Panc1 (cell line): ENCODE measurements around the gene GOLT1B. TPM values are rescaled to one million over a fixed set of nuclear protein-coding genes. Genes with fewer than 3 reads are reported as not detected.

Experiments used
- ATAC-seq: fragments of 200-7000 bp; cut with Tn5 transposase; 2 replicates; pipeline ENCODE4 v1.9.1; 2020; ENCODE audit warnings: mild to moderate bottlenecking, moderate library complexity
- BruUV-seq: library from RNA; stranded (reverse); fragments of 400-500 nt; replicated peaks from 2 replicates; lab custom pipeline; 2021; lab: Mats Ljungman, UMichigan
- CTCF ChIA-PET: fragments of 300-600 bp; sonication (Branson Sonifier 250); formaldehyde crosslinking; loops from one replicate; lab custom pipeline; 2022; ENCODE audit warnings: antibody characterized with exemption; lab: Charles Lee
- POLR2A ChIA-PET: fragments of 300-600 bp; sonication (Branson Sonifier 250); formaldehyde crosslinking; loops from one replicate; lab custom pipeline; 2022; ENCODE audit warnings: antibody characterized with exemption; lab: Charles Lee
- DNase-seq: peaks from one replicate; pipeline ENCODE4 v3.0.0-alpha.2; 2010; ENCODE audit warnings: low read depth, low spot score
- H3K27ac ChIP-seq: 2 replicates; pipeline ENCODE4 v1.5.1; 2011; ENCODE audit warnings: mild to moderate bottlenecking, low read length, inconsistent platforms
- H3K27me3 ChIP-seq: fragments of 200-500 bp; sonication (Bioruptor generic); 2 replicates; pipeline ENCODE4 v1.6.0; 2014; ENCODE audit warnings: low read length, inconsistent platforms; ENCODE audit not compliant: control insufficient read depth, insufficient read depth
- H3K36me3 ChIP-seq: fragments of 200-500 bp; sonication (Bioruptor generic); 2 replicates; pipeline ENCODE4 v1.5.1; 2014; ENCODE audit warnings: inconsistent platforms, mild to moderate bottlenecking, low read length, moderate library complexity; ENCODE audit not compliant: control insufficient read depth, insufficient read depth
- H3K4me1 ChIP-seq: 2 replicates; pipeline ENCODE4 v1.5.1; 2011; ENCODE audit warnings: inconsistent platforms, mild to moderate bottlenecking, low read length, moderate library complexity; ENCODE audit not compliant: control insufficient read depth, insufficient read depth
- H3K4me3 ChIP-seq, 2 experiments: 2 replicates each; pipeline ENCODE4 v1.5.1; 2011 to 2012; ENCODE audit warnings: low read depth in 2 of 2, low read length in 2 of 2, mild to moderate bottlenecking in 2 of 2, inconsistent platforms in 1 of 2, moderate library complexity in 1 of 2
- H3K9me3 ChIP-seq: fragments of 200-500 bp; sonication (Bioruptor generic); 2 replicates; pipeline ENCODE4 v1.5.1; 2014; ENCODE audit warnings: low read depth, mild to moderate bottlenecking, inconsistent platforms, low read length, moderate library complexity; ENCODE audit not compliant: control insufficient read depth, insufficient read depth
- CTCF ChIP-seq: fragments of 450-650 bp; IDR thresholded peaks from 2 replicates; pipeline ENCODE4 v1.5.1; 2017; ENCODE audit warnings: mild to moderate bottlenecking
- POLR2AphosphoS5 ChIP-seq: IDR thresholded peaks from 2 replicates; pipeline ENCODE4 v1.6.1; 2012; ENCODE audit warnings: mild to moderate bottlenecking, low read depth, low read length, moderate library complexity
- REST ChIP-seq, 2 experiments: IDR thresholded peaks; 2 replicates each; pipeline ENCODE4 v1.6.1; 2011 to 2012; ENCODE audit warnings: low read depth in 2 of 2, control low read depth in 1 of 2, low read length in 1 of 2, mild to moderate bottlenecking in 1 of 2, moderate library complexity in 1 of 2; ENCODE audit not compliant: insufficient read depth in 1 of 2
- SIN3A ChIP-seq: IDR thresholded peaks from 2 replicates; pipeline ENCODE4 v1.6.1; 2012; ENCODE audit warnings: low read depth, mild to moderate bottlenecking, low read length, moderate library complexity, borderline replicate concordance; ENCODE audit not compliant: insufficient read depth
- TCF7L2 ChIP-seq: IDR thresholded peaks from 2 replicates; pipeline ENCODE4 v1.6.1; 2011; ENCODE audit warnings: mild to moderate bottlenecking, low read depth, low read length, inconsistent platforms
- in situ Hi-C: cut with HindIII; loops from 2 replicates; pipeline ENCODE4 v1.10.0; 2016; ENCODE audit warnings: low sequenced_read_pairs, low pct_unique_long_range_greater_than_20kb
- intact Hi-C: fragments of 100-400 bp; cut with micrococcal nuclease; formaldehyde crosslinking; loops from one replicate; pipeline ENCODE4 v1.10.0; 2022; ENCODE audit not compliant: unreplicated experiment
- total RNA-seq: library from RNA; stranded (reverse); gene quantifications from one replicate; pipeline ENCODE4 v1.2.1, GENCODE V29; 2021; ENCODE audit not compliant: unreplicated experiment

GOLT1B gene
- total RNA-seq, 1 experiment from 2014 or later, result 40.8 TPM

GRCh38 chr12:21559855-21560569 is 58.4 kb downstream of the GOLT1B start:
- Histone ChIP-seq H3K27me3 (no peaks in the 10 kb centered on the region), H3K36me3 (no peaks in the 10 kb centered on the region), H3K9me3 (no peaks in the 10 kb centered on the region), H3K4me3 (no peak overlapping the region), H3K4me1 (no peaks in the 10 kb centered on the region), H3K27ac (no peak overlapping the region)
- ChIA-PET POLR2A (no interaction called here), CTCF (no interaction called here)
- BruUV-seq, result no TSS peak
- no peak for TF ChIP-seq REST (IDR thresholded peaks at IDR 0.05; ENCODE audit: insufficient read depth in 1 of 2, low read depth in 2 of 2, low read length in 1 of 2)
- TF ChIP-seq TCF7L2, result no peak
- TF ChIP-seq SIN3A, result no peak
- no peak for TF ChIP-seq POLR2AphosphoS5
- no peak for TF ChIP-seq CTCF
- DNase-seq, result no peak
- intact Hi-C loops, result no loop called here
- ATAC-seq, result no peak
- in situ Hi-C loops, result no loop called here

- no peak overlapping the region for H3K27ac ChIP-seq
- intact Hi-C loops, result no loop called here
- CTCF ChIA-PET, result no interaction called here
Observed at GRCh38 chr12:21561158-21561557, 59.6 kb downstream of the GOLT1B start.

More at GRCh38 chr12:21561158-21561557, 59.6 kb downstream of the GOLT1B start:
- no TSS peak for BruUV-seq
- POLR2A ChIA-PET, result no interaction called here
- ATAC-seq (no peak), DNase-seq (no peak)
- H3K9me3 ChIP-seq, result no peaks in the 10 kb centered on the region
- no peaks in the 10 kb centered on the region for H3K4me1 ChIP-seq
- in situ Hi-C loops, result no loop called here
- H3K27me3 ChIP-seq, result no peaks in the 10 kb centered on the region
- no peaks in the 10 kb centered on the region for H3K36me3 ChIP-seq
- H3K4me3 ChIP-seq, result no peak overlapping the region
- no peak for TF ChIP-seq SIN3A
- TF ChIP-seq REST (IDR thresholded peaks at IDR 0.05; ENCODE audit: insufficient read depth in 1 of 2, low read depth in 2 of 2, low read length in 1 of 2), result no peak
- no peak for TF ChIP-seq POLR2AphosphoS5
- TF ChIP-seq TCF7L2, result no peak
- TF ChIP-seq CTCF, result no peak
